H1 (cell line): ENCODE results near the gene SEC24A. TPM values are rescaled to one million over a fixed set of nuclear protein-coding genes. Genes with fewer than 3 reads are reported as not detected.

ENCODE experiments used
- CTCF ChIA-PET: fragments of 300-600 bp; sonication (Branson Sonifier 250); formaldehyde crosslinking; loops from one replicate; lab custom pipeline; 2021; ENCODE audit not compliant: partially characterized antibody; lab: Charles Lee
- POLR2A ChIA-PET: fragments of 300-600 bp; sonication (Branson Sonifier 250); formaldehyde crosslinking; loops from one replicate; lab custom pipeline; 2021; ENCODE audit warnings: inconsistent platforms; ENCODE audit not compliant: partially characterized antibody; lab: Charles Lee
- DNase-seq, 2 experiments: peaks; one replicate each; pipeline versions ENCODE4 v3.0.0 to v3.0.0-alpha.2; 2010 to 2022; ENCODE audit warnings: low spot score in 2 of 2, low read depth in 1 of 2, mixed read lengths in 1 of 2
- FAIRE-seq: peaks from 2 replicates; lab custom pipeline; 2011; peaks lifted over from hg19 to GRCh38; lab: Jason Lieb, UNC
- H2AFZ ChIP-seq: 2 replicates; pipeline ENCODE4 v1.8.1; 2012; ENCODE audit warnings: low read length, inconsistent platforms
- H2AK5ac ChIP-seq: 2 replicates; pipeline ENCODE4 v1.6.1; 2013; ENCODE audit warnings: low read depth, low read length
- H2BK120ac ChIP-seq: replicated peaks from 2 replicates; pipeline ENCODE3; 2013; ENCODE audit warnings: low read depth, low read length, inconsistent platforms
- H2BK12ac ChIP-seq: 2 replicates; pipeline ENCODE4 v1.6.1; 2013; ENCODE audit warnings: low read depth, low read length
- H2BK15ac ChIP-seq: 2 replicates; pipeline ENCODE4 v1.6.1; 2013; ENCODE audit warnings: low read length
- H2BK20ac ChIP-seq: 2 replicates; pipeline ENCODE4 v1.6.1; 2013; ENCODE audit warnings: low read length
- H2BK5ac ChIP-seq: 2 replicates; pipeline ENCODE4 v1.6.1; 2013; ENCODE audit warnings: low read depth, low read length
- H3K14ac ChIP-seq: 2 replicates; pipeline ENCODE4 v1.6.1; 2013; ENCODE audit warnings: inconsistent platforms; ENCODE audit not compliant: insufficient read length
- H3K18ac ChIP-seq: 2 replicates; pipeline ENCODE4 v1.6.1; 2013; ENCODE audit warnings: low read length; ENCODE audit errors: extremely low read depth
- H3K23ac ChIP-seq: 2 replicates; pipeline ENCODE4 v1.6.1; 2013; ENCODE audit warnings: inconsistent platforms; ENCODE audit not compliant: insufficient read length
- H3K23me2 ChIP-seq: 2 replicates; pipeline ENCODE4 v1.6.1; 2013; ENCODE audit warnings: low read depth, low read length
- H3K27ac ChIP-seq: 2 replicates; pipeline ENCODE4 v1.6.1; 2011; ENCODE audit warnings: low read depth, low read length, inconsistent platforms
- H3K27me3 ChIP-seq, 4 experiments: replicated peaks in 1 of 4; 1 replicate in 1 of 4; 2 replicates in 3 of 4; pipeline versions ENCODE4 v1.6.1 to v1.8.1; 2011 to 2013; ENCODE audit warnings: low read length in 3 of 4, mild to moderate bottlenecking in 3 of 4, inconsistent platforms in 2 of 4, mixed read lengths in 2 of 4, moderate library complexity in 1 of 4; ENCODE audit not compliant: control insufficient read depth in 3 of 4, insufficient read depth in 3 of 4; ENCODE audit errors: extremely low read depth in 1 of 4
- H3K36me3 ChIP-seq, 4 experiments: 2 replicates each; pipeline versions ENCODE4 v1.6.1 to v1.8.1; 2011 to 2013; ENCODE audit warnings: mild to moderate bottlenecking in 4 of 4, low read length in 3 of 4, moderate library complexity in 2 of 4, control low read depth in 1 of 4, inconsistent platforms in 1 of 4; ENCODE audit not compliant: insufficient read depth in 4 of 4, control insufficient read depth in 2 of 4
- H3K4ac ChIP-seq: replicated peaks from 2 replicates; pipeline ENCODE3; 2013; ENCODE audit warnings: low read length, low read depth, mixed read lengths, inconsistent platforms; ENCODE audit not compliant: insufficient read length
- H3K4me1 ChIP-seq, 4 experiments: replicated peaks in 1 of 4; 1 replicate in 1 of 4; 2 replicates in 3 of 4; pipeline versions ENCODE4 v1.6.1 to v1.8.1; 2011 to 2013; ENCODE audit warnings: low read length in 3 of 4, inconsistent platforms in 2 of 4, mixed read lengths in 1 of 4; ENCODE audit not compliant: insufficient read depth in 4 of 4, control insufficient read depth in 3 of 4
- H3K4me2 ChIP-seq, 2 experiments: 2 replicates each; pipeline versions ENCODE4 v1.6.1 to v1.8.1; 2011 to 2013; ENCODE audit warnings: low read depth in 2 of 2, low read length in 2 of 2, control low read depth in 1 of 2, inconsistent platforms in 1 of 2, mild to moderate bottlenecking in 1 of 2; ENCODE audit not compliant: insufficient read depth in 1 of 2
- H3K4me3 ChIP-seq, 4 experiments: fragments of 200-600, 300-600 bp in 1 of 4; sonication (generic), shearing (Covaris generic), sonication (Bioruptor Twin) in 1 of 4; 2 replicates each; pipeline versions ENCODE4 v1.5.1 to v1.8.1; 2011 to 2016; ENCODE audit warnings: low read length in 4 of 4, low read depth in 3 of 4, control low read depth in 2 of 4, inconsistent platforms in 2 of 4, mild to moderate bottlenecking in 2 of 4, mixed read lengths in 1 of 4, moderate library complexity in 1 of 4; ENCODE audit not compliant: insufficient read depth in 2 of 4; ENCODE audit errors: extremely low read depth in 1 of 4
- H3K56ac ChIP-seq: replicated peaks from 2 replicates; pipeline ENCODE3; 2013; ENCODE audit warnings: low read depth, mild to moderate bottlenecking, mixed read lengths, low read length, inconsistent platforms; ENCODE audit not compliant: insufficient read length
- H3K79me1 ChIP-seq: 2 replicates; pipeline ENCODE4 v1.6.1; 2013; ENCODE audit warnings: low read depth, low read length, control low read depth
- H3K79me2 ChIP-seq, 2 experiments: 2 replicates each; pipeline versions ENCODE4 v1.6.1 to v1.8.1; 2012 to 2013; ENCODE audit warnings: low read length in 2 of 2, mild to moderate bottlenecking in 2 of 2, inconsistent platforms in 1 of 2; ENCODE audit not compliant: insufficient read depth in 2 of 2, control insufficient read depth in 1 of 2
- H3K9ac ChIP-seq, 4 experiments: replicated peaks in 1 of 4; 1 replicate in 1 of 4; 2 replicates in 3 of 4; pipeline versions ENCODE4 v1.6.1 to v1.8.1; 2011 to 2013; ENCODE audit warnings: low read depth in 3 of 4, low read length in 3 of 4, control low read depth in 2 of 4, mild to moderate bottlenecking in 2 of 4, moderate library complexity in 2 of 4, inconsistent platforms in 1 of 4; ENCODE audit errors: extremely low read depth in 1 of 4
- H3K9me3 ChIP-seq, 2 experiments: 2 replicates each; pipeline versions ENCODE4 v1.6.1 to v1.8.1; 2012 to 2013; ENCODE audit warnings: mild to moderate bottlenecking in 2 of 2, moderate library complexity in 2 of 2, control low read depth in 1 of 2, inconsistent platforms in 1 of 2, low read depth in 1 of 2, low read length in 1 of 2, mixed read lengths in 1 of 2; ENCODE audit not compliant: insufficient read depth in 2 of 2
- H4K20me1 ChIP-seq, 2 experiments: replicated peaks in 1 of 2; 2 replicates each; pipeline versions ENCODE3 to v1.8.1; 2011 to 2013; ENCODE audit warnings: inconsistent platforms in 2 of 2, low read length in 2 of 2, mild to moderate bottlenecking in 1 of 2; ENCODE audit not compliant: insufficient read depth in 2 of 2, control insufficient read depth in 1 of 2
- H4K5ac ChIP-seq: 2 replicates; pipeline ENCODE4 v1.6.1; 2013; ENCODE audit warnings: low read length, low read depth, mixed read lengths, inconsistent platforms; ENCODE audit not compliant: insufficient read length
- H4K8ac ChIP-seq: 2 replicates; pipeline ENCODE4 v1.8.0; 2013; ENCODE audit warnings: mild to moderate bottlenecking, moderate library complexity, low read length, inconsistent platforms; ENCODE audit not compliant: insufficient read depth; ENCODE audit errors: extremely low read depth
- H4K91ac ChIP-seq: replicated peaks from 2 replicates; pipeline ENCODE3; 2013; ENCODE audit warnings: low read length, mixed read lengths, inconsistent platforms; ENCODE audit not compliant: insufficient read length
- ATF3 ChIP-seq: IDR thresholded peaks from 2 replicates; pipeline ENCODE4 v1.6.1; 2011; ENCODE audit warnings: low read depth, mild to moderate bottlenecking, low read length; ENCODE audit not compliant: insufficient read depth
- CTBP2 ChIP-seq: IDR thresholded peaks from 2 replicates; pipeline ENCODE4 v1.7.0; 2011; ENCODE audit warnings: borderline replicate concordance, mild to moderate bottlenecking, moderate library complexity, mixed read lengths, low read length; ENCODE audit not compliant: insufficient read depth, insufficient read length
- E2F6 ChIP-seq: IDR thresholded peaks from 2 replicates; pipeline ENCODE4 v1.6.1; 2012; ENCODE audit warnings: inconsistent platforms
- EZH2 ChIP-seq: fragments of 200-600 bp; sonication (generic); IDR thresholded peaks from 2 replicates; pipeline ENCODE4 v1.7.1; 2012; ENCODE audit warnings: low read depth, mild to moderate bottlenecking, moderate library complexity, low read length, inconsistent platforms; ENCODE audit not compliant: severe bottlenecking
- PHF8 ChIP-seq: fragments of 200-600 bp; sonication (generic); conservative IDR thresholded peaks from 2 replicates; pipeline ENCODE4 v1.7.1; 2012; ENCODE audit warnings: low read depth, mild to moderate bottlenecking, inconsistent platforms, low read length, moderate library complexity
- RXRA ChIP-seq: IDR thresholded peaks from 2 replicates; pipeline ENCODE4 v1.6.1; 2011; ENCODE audit warnings: low read depth, mild to moderate bottlenecking, low read length, moderate library complexity; ENCODE audit not compliant: insufficient read depth
- SAP30 ChIP-seq: fragments of 300-600 bp; sonication (generic); IDR thresholded peaks from 2 replicates; pipeline ENCODE4 v1.7.1; 2012; ENCODE audit warnings: low read length, moderate library complexity, mild to moderate bottlenecking, inconsistent platforms; ENCODE audit not compliant: insufficient read depth, insufficient replicate concordance
- SIRT6 ChIP-seq: IDR thresholded peaks from one replicate; pipeline ENCODE4 v1.7.1; 2012; ENCODE audit warnings: low read length, inconsistent platforms
- TAF7 ChIP-seq: optimal IDR thresholded peaks from 2 replicates; pipeline ENCODE3; 2011; ENCODE audit warnings: low read depth, mild to moderate bottlenecking, inconsistent platforms, low read length, moderate library complexity, borderline replicate concordance
- YY1 ChIP-seq: IDR thresholded peaks from 2 replicates; pipeline ENCODE4 v1.6.1; 2011; ENCODE audit warnings: low read depth, mild to moderate bottlenecking, low read length
- WGBS, 2 experiments: shearing (Covaris generic) in 1 of 2; methylation state at CpG; one replicate each; pipeline versions ENCODE4 v1.1.6 to v1.1.7; 2013 to 2015; ENCODE audit warnings: low lambda C conversion rate in 2 of 2, mixed read lengths in 2 of 2, inconsistent platforms in 1 of 2, low coverage in 1 of 2, missing lambda C conversion rate in 1 of 2; ENCODE audit not compliant: insufficient replicate concordance in 2 of 2, insufficient coverage in 1 of 2, insufficient read length in 1 of 2; ENCODE audit errors: extremely low coverage in 1 of 2, missing lambda C conversion rate in 1 of 2; 5-methylcytosine and 5-hydroxymethylcytosine counted together
- polyA plus RNA-seq, 7 experiments: library from polyadenylated mRNA; depleted of rRNA in 3 of 7; stranded (reverse) in 5 of 7; unstranded in 2 of 7; fragments of >200 nt in 5 of 7; fragments of 200-250 nt in 2 of 7; gene quantifications; 1 replicate in 5 of 7; 2 replicates in 1 of 7; 4 replicates in 1 of 7; pipeline versions ENCODE4 v1.2.1 to v1.2.3, GENCODE V29; 2011 to 2013; ENCODE audit warnings: missing spikeins in 2 of 7, mixed read lengths in 2 of 7
- total RNA-seq: library from RNA; stranded (reverse); fragmentation: NEBNext Ultra II Directional; extraction: Animal tissue kit (Norgen Biotek cat#: 25700); gene quantifications from 2 replicates; pipeline ENCODE4 v1.2.1, GENCODE V29; 2021

SEC24A gene
- total and polyA plus RNA-seq, 2 of the 8 experiments (the other 6 are each of a cell fraction or from before 2014, with no cell fraction given): 18.8 to 33.7 TPM

GRCh38 chr5:134736173-134736812 lies 87.7 kb downstream of the SEC24A start:
- Histone ChIP-seq H3K14ac (no peak overlapping the region), H3K79me1 (peaks cover 4% of the 10 kb centered on the region; the same call in 1 of the 2 replicates), H3K9me3 (no peaks in the 10 kb centered on the region), H3K27ac (no peak overlapping the region), H3K23me2 (peaks cover 3% of the 10 kb centered on the region; the same call in 1 of the 2 replicates), H4K5ac (no peak overlapping the region), H2AFZ (no peak overlapping the region), H4K91ac (no peak overlapping the region), H3K4ac (no peak overlapping the region), H2BK15ac (no peak overlapping the region), H4K20me1 (peaks cover 0 to 2% of the 10 kb centered on the region in 2 experiments), H2BK12ac (no peak overlapping the region), H2AK5ac (no peak overlapping the region), H3K4me3 (no peak overlapping the region), H3K56ac (no peak overlapping the region), H3K4me1 (no peaks in the 10 kb centered on the region), H4K8ac (no peak overlapping the region), H2BK120ac (no peak overlapping the region), H3K4me2 (no peak overlapping the region), H3K18ac (no peak overlapping the region), H3K23ac (no peak overlapping the region), H3K27me3 (no peaks in the 10 kb centered on the region), H3K9ac (no peak overlapping the region), H3K79me2 (peaks cover 3 to 27% of the 10 kb centered on the region in 2 experiments; a peak in 3 of 4 replicates), H3K36me3 (peaks cover 0 to 3% (median 0%) of the 10 kb centered on the region in 4 experiments; a peak in 1 of 8 replicates), H2BK5ac (no peak overlapping the region), H2BK20ac (no peak overlapping the region)
- FAIRE-seq (no peak), DNase-seq (no peak)
- 86% methylated on average over 2 of the region's 2 CpGs; no CpG with 5 or more reads in 1 of the 2 experiments for WGBS, 2 experiments
- ChIA-PET POLR2A (interaction anchor here (1.2 to 2.9 kb wide), 3 partner anchors 10 to 168 kb away, joined by 3 to 14 read pairs (median 3); partner anchors contain the start of genes DDX46 and PCBD2), CTCF (interaction anchor here (0.6 to 2.2 kb wide), 6 partner anchors 21 to 545 kb away, joined by 3 to 17 read pairs (median 3); no protein-coding TSS in a partner anchor)
- no peak for TF ChIP-seq EZH2
- TF ChIP-seq E2F6: no peak
- TF ChIP-seq SIRT6: no peak
- no peak for TF ChIP-seq SAP30
- no peak for TF ChIP-seq ATF3
- TF ChIP-seq RXRA: no peak
- no peak for TF ChIP-seq CTBP2
- TF ChIP-seq PHF8: no peak
- no peak for TF ChIP-seq TAF7
- no peak for TF ChIP-seq YY1
